Uterus (tissue), 2 donors: ENCODE results near the gene LMX1B.

Source experiments
- POLR2A ChIP-seq, 2 donors: fragments of 450-650 bp; IDR thresholded peaks; one replicate each; pipeline ENCODE4 v1.6.1; 2016; ENCODE audit warnings: antibody characterized with exemption in 2 of 2, mild to moderate bottlenecking in 1 of 2, moderate library complexity in 1 of 2
- TF ChIP-seq, protein P1 (sequence below), 4 experiments: fragments of 200-600 bp in 2 of 4; fragments of 450-650 bp in 2 of 4; sonication (generic) in 2 of 4; IDR thresholded peaks; one replicate each; pipeline ENCODE4 v1.5.1; 2016 to 2019; ENCODE audit warnings: antibody characterized with exemption in 4 of 4, mild to moderate bottlenecking in 2 of 4, moderate library complexity in 1 of 4

GRCh38 chr9:126623314-126623666 is 9.6 kb downstream of the LMX1B start:
- TF ChIP-seq, protein P1, sequence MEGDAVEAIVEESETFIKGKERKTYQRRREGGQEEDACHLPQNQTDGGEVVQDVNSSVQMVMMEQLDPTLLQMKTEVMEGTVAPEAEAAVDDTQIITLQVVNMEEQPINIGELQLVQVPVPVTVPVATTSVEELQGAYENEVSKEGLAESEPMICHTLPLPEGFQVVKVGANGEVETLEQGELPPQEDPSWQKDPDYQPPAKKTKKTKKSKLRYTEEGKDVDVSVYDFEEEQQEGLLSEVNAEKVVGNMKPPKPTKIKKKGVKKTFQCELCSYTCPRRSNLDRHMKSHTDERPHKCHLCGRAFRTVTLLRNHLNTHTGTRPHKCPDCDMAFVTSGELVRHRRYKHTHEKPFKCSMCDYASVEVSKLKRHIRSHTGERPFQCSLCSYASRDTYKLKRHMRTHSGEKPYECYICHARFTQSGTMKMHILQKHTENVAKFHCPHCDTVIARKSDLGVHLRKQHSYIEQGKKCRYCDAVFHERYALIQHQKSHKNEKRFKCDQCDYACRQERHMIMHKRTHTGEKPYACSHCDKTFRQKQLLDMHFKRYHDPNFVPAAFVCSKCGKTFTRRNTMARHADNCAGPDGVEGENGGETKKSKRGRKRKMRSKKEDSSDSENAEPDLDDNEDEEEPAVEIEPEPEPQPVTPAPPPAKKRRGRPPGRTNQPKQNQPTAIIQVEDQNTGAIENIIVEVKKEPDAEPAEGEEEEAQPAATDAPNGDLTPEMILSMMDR (IDR thresholded peaks at IDR 0.05): no peak
- no peak for TF ChIP-seq POLR2A (IDR thresholded peaks at IDR 0.05)
